H1 (cell line): ENCODE measurements around the gene SYNJ2. TPM values are rescaled to one million over a fixed set of nuclear protein-coding genes. Genes with fewer than 3 reads are reported as not detected.

ENCODE experiments used
- BCL11A ChIP-seq, 2 experiments: IDR thresholded peaks; one replicate each; pipeline ENCODE4 v1.6.1; 2011; ENCODE audit warnings: low read depth in 2 of 2, low read length in 2 of 2, mild to moderate bottlenecking in 2 of 2
- CEBPB ChIP-seq: IDR thresholded peaks from 2 replicates; pipeline ENCODE4 v1.6.1; 2012; ENCODE audit warnings: low read depth, low read length
- CTBP2 ChIP-seq: IDR thresholded peaks from 2 replicates; pipeline ENCODE4 v1.7.0; 2011; ENCODE audit warnings: borderline replicate concordance, mild to moderate bottlenecking, moderate library complexity, mixed read lengths, low read length; ENCODE audit not compliant: insufficient read depth, insufficient read length
- GABPA ChIP-seq: IDR thresholded peaks from 2 replicates; pipeline ENCODE4 v1.6.1; 2011; ENCODE audit warnings: mild to moderate bottlenecking, low read length, moderate library complexity, borderline replicate concordance; ENCODE audit not compliant: insufficient read depth
- GTF2F1 ChIP-seq: IDR thresholded peaks from 2 replicates; pipeline ENCODE4 v1.6.1; 2012; ENCODE audit warnings: low read depth, low read length, improper control_type of control experiment, borderline replicate concordance
- KDM1A ChIP-seq: fragments of 200-600, 300-600 bp; sonication (generic); IDR thresholded peaks from 2 replicates; pipeline ENCODE4 v1.7.1; 2016; ENCODE audit warnings: mild to moderate bottlenecking, low read length, borderline replicate concordance
- KDM4A ChIP-seq: IDR thresholded peaks from one replicate; pipeline ENCODE4 v1.7.1; 2012; ENCODE audit warnings: low read depth, mild to moderate bottlenecking, moderate library complexity, low read length, inconsistent platforms; ENCODE audit not compliant: severe bottlenecking
- NANOG ChIP-seq: IDR thresholded peaks from 2 replicates; pipeline ENCODE4 v1.6.1; 2011; ENCODE audit warnings: low read length, low read depth, mild to moderate bottlenecking, inconsistent platforms; ENCODE audit not compliant: insufficient read depth, poor library complexity, severe bottlenecking
- POU5F1 ChIP-seq: IDR thresholded peaks from 2 replicates; pipeline ENCODE4 v1.6.1; 2011; ENCODE audit warnings: low read depth, mild to moderate bottlenecking, low read length, moderate library complexity
- SIRT6 ChIP-seq: IDR thresholded peaks from one replicate; pipeline ENCODE4 v1.7.1; 2012; ENCODE audit warnings: low read length, inconsistent platforms
- SP2 ChIP-seq: IDR thresholded peaks from 2 replicates; pipeline ENCODE4 v1.6.1; 2012; ENCODE audit warnings: mild to moderate bottlenecking, low read length, inconsistent platforms
- polyA plus RNA-seq, 7 experiments: library from polyadenylated mRNA; depleted of rRNA in 3 of 7; stranded (reverse) in 5 of 7; unstranded in 2 of 7; fragments of >200 nt in 5 of 7; fragments of 200-250 nt in 2 of 7; gene quantifications; 1 replicate in 5 of 7; 2 replicates in 1 of 7; 4 replicates in 1 of 7; pipeline versions ENCODE4 v1.2.1 to v1.2.3, GENCODE V29; 2011 to 2013; ENCODE audit warnings: missing spikeins in 2 of 7, mixed read lengths in 2 of 7
- total RNA-seq: library from RNA; stranded (reverse); fragmentation: NEBNext Ultra II Directional; extraction: Animal tissue kit (Norgen Biotek cat#: 25700); gene quantifications from 2 replicates; pipeline ENCODE4 v1.2.1, GENCODE V29; 2021
- TF ChIP-seq, protein P1 (sequence below): fragments of 300-600 bp; sonication (generic); IDR thresholded peaks from 2 replicates; pipeline ENCODE4 v1.7.1; 2012; ENCODE audit warnings: low read length, moderate library complexity, mild to moderate bottlenecking, inconsistent platforms; ENCODE audit not compliant: insufficient replicate concordance

SYNJ2 gene
- total and polyA plus RNA-seq, 2 of the 8 experiments (the other 6 are each of a cell fraction or from before 2014, with no cell fraction given), result 3.7 to 13.9 TPM

DNA sequence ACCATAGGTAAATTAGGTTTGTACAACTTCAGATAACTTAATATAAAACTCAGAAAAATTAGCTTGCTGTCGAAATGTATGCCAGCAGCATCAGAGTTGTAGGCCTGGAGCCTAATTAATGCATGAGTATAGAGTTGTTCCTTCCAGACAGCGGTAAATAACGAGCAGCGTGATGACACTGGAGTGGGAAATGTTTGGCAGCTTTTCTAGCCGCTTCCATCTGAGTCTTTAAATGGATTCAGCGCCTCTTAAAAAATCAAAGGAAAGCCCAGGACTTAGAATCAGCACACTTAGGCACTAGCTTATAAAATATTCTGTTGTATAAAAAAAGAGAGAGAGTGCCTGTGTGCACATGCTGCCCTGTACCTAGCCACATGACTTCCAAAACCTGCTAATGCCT, 43.7 kb upstream of the SYNJ2 start (continued):
- TF ChIP-seq, protein P1, sequence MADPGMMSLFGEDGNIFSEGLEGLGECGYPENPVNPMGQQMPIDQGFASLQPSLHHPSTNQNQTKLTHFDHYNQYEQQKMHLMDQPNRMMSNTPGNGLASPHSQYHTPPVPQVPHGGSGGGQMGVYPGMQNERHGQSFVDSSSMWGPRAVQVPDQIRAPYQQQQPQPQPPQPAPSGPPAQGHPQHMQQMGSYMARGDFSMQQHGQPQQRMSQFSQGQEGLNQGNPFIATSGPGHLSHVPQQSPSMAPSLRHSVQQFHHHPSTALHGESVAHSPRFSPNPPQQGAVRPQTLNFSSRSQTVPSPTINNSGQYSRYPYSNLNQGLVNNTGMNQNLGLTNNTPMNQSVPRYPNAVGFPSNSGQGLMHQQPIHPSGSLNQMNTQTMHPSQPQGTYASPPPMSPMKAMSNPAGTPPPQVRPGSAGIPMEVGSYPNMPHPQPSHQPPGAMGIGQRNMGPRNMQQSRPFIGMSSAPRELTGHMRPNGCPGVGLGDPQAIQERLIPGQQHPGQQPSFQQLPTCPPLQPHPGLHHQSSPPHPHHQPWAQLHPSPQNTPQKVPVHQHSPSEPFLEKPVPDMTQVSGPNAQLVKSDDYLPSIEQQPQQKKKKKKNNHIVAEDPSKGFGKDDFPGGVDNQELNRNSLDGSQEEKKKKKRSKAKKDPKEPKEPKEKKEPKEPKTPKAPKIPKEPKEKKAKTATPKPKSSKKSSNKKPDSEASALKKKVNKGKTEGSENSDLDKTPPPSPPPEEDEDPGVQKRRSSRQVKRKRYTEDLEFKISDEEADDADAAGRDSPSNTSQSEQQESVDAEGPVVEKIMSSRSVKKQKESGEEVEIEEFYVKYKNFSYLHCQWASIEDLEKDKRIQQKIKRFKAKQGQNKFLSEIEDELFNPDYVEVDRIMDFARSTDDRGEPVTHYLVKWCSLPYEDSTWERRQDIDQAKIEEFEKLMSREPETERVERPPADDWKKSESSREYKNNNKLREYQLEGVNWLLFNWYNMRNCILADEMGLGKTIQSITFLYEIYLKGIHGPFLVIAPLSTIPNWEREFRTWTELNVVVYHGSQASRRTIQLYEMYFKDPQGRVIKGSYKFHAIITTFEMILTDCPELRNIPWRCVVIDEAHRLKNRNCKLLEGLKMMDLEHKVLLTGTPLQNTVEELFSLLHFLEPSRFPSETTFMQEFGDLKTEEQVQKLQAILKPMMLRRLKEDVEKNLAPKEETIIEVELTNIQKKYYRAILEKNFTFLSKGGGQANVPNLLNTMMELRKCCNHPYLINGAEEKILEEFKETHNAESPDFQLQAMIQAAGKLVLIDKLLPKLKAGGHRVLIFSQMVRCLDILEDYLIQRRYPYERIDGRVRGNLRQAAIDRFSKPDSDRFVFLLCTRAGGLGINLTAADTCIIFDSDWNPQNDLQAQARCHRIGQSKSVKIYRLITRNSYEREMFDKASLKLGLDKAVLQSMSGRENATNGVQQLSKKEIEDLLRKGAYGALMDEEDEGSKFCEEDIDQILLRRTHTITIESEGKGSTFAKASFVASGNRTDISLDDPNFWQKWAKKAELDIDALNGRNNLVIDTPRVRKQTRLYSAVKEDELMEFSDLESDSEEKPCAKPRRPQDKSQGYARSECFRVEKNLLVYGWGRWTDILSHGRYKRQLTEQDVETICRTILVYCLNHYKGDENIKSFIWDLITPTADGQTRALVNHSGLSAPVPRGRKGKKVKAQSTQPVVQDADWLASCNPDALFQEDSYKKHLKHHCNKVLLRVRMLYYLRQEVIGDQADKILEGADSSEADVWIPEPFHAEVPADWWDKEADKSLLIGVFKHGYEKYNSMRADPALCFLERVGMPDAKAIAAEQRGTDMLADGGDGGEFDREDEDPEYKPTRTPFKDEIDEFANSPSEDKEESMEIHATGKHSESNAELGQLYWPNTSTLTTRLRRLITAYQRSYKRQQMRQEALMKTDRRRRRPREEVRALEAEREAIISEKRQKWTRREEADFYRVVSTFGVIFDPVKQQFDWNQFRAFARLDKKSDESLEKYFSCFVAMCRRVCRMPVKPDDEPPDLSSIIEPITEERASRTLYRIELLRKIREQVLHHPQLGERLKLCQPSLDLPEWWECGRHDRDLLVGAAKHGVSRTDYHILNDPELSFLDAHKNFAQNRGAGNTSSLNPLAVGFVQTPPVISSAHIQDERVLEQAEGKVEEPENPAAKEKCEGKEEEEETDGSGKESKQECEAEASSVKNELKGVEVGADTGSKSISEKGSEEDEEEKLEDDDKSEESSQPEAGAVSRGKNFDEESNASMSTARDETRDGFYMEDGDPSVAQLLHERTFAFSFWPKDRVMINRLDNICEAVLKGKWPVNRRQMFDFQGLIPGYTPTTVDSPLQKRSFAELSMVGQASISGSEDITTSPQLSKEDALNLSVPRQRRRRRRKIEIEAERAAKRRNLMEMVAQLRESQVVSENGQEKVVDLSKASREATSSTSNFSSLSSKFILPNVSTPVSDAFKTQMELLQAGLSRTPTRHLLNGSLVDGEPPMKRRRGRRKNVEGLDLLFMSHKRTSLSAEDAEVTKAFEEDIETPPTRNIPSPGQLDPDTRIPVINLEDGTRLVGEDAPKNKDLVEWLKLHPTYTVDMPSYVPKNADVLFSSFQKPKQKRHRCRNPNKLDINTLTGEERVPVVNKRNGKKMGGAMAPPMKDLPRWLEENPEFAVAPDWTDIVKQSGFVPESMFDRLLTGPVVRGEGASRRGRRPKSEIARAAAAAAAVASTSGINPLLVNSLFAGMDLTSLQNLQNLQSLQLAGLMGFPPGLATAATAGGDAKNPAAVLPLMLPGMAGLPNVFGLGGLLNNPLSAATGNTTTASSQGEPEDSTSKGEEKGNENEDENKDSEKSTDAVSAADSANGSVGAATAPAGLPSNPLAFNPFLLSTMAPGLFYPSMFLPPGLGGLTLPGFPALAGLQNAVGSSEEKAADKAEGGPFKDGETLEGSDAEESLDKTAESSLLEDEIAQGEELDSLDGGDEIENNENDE, result no peak
- TF ChIP-seq NANOG (no peak), GABPA (no peak), GTF2F1 (no peak), KDM4A (no peak), CTBP2 (no peak), SIRT6 (no peak), KDM1A (no peak), BCL11A (IDR thresholded peaks at IDR 0.05; ENCODE audit: low read depth in 2 of 2, low read length in 2 of 2) (no peak), SP2 (no peak), CEBPB (no peak), POU5F1 (no peak)
